IPS-15b (cell line): Measurements from ENCODE around the gene BEND6.
A peak's percentile ranks its signal among the peaks of the same experiment; 100 is the strongest.
"Not testable (repeated sequence)": the region's sequence is repeated elsewhere in the genome, so short reads cannot be mapped to it uniquely, and the experiment has no call there.

Experiments used
- H3K27me3 ChIP-seq: one replicate; pipeline ENCODE4 v1.6.1; 2013; ENCODE audit warnings: low read length; ENCODE audit not compliant: control insufficient read depth, insufficient read depth
- H3K36me3 ChIP-seq: one replicate; pipeline ENCODE4 v1.6.1; 2013; ENCODE audit warnings: low read length; ENCODE audit not compliant: control insufficient read depth, insufficient read depth
- H3K4me1 ChIP-seq: one replicate; pipeline ENCODE4 v1.6.1; 2013; ENCODE audit warnings: mild to moderate bottlenecking, low read length; ENCODE audit not compliant: control insufficient read depth, insufficient read depth
- H3K4me3 ChIP-seq: one replicate; pipeline ENCODE4 v1.5.1; 2013; ENCODE audit warnings: low read depth, low read length
- H3K9ac ChIP-seq: one replicate; pipeline ENCODE4 v1.6.1; 2013; ENCODE audit warnings: low read depth, mild to moderate bottlenecking, low read length
- H3K9me3 ChIP-seq: one replicate; pipeline ENCODE4 v1.6.1; 2013; ENCODE audit warnings: mild to moderate bottlenecking, low read length; ENCODE audit not compliant: control insufficient read depth, insufficient read depth

BEND6 gene

GRCh38 chr6:57021086-57021720 lies 66.3 kb downstream of the BEND6 start:
- no peaks in the 10 kb centered on the region for H3K27me3 ChIP-seq
- H3K4me1 ChIP-seq: peaks cover 25% of the 10 kb centered on the region
- H3K9me3 ChIP-seq: no peaks in the 10 kb centered on the region
- H3K4me3 ChIP-seq: no peak overlapping the region
- no peaks in the 10 kb centered on the region for H3K36me3 ChIP-seq
- no peak overlapping the region for H3K9ac ChIP-seq

GRCh38 chr6:57024321-57024720 lies 69.4 kb downstream of the BEND6 start:
- peaks cover 29% of the 10 kb centered on the region for H3K4me1 ChIP-seq
- no peaks in the 10 kb centered on the region for H3K27me3 ChIP-seq
- H3K9ac ChIP-seq: no peak overlapping the region
- H3K9me3 ChIP-seq: no peaks in the 10 kb centered on the region
- H3K36me3 ChIP-seq: no peaks in the 10 kb centered on the region
- peak overlapping the region; percentile 3 for H3K4me3 ChIP-seq

- no peaks in the 10 kb centered on the region for H3K27me3 ChIP-seq
- H3K36me3 ChIP-seq: no peaks in the 10 kb centered on the region
- H3K9ac ChIP-seq: no peak overlapping the region
- H3K9me3 ChIP-seq: no peaks in the 10 kb centered on the region
- H3K4me3 ChIP-seq: peak overlapping the region; percentile 3
- H3K4me1 ChIP-seq: peaks cover 29% of the 10 kb centered on the region
Observed at GRCh38 chr6:57024775-57025174, 69.9 kb downstream of the BEND6 start.

- Histone ChIP-seq H3K27me3 (no peaks in the 10 kb centered on the region), H3K9ac (no peak overlapping the region), H3K4me3 (no peak overlapping the region), H3K4me1 (peaks cover 29% of the 10 kb centered on the region), H3K36me3 (no peaks in the 10 kb centered on the region), H3K9me3 (no peaks in the 10 kb centered on the region)
Observed at GRCh38 chr6:57026001-57026400, 71.1 kb downstream of the BEND6 start.

GRCh38 chr6:57027301-57027700 lies 72.4 kb downstream of the BEND6 start:
- no peak overlapping the region for H3K9ac ChIP-seq
- no peaks in the 10 kb centered on the region for H3K36me3 ChIP-seq
- no peaks in the 10 kb centered on the region for H3K9me3 ChIP-seq
- H3K27me3 ChIP-seq: no peaks in the 10 kb centered on the region
- peaks cover 25% of the 10 kb centered on the region for H3K4me1 ChIP-seq
- no peak overlapping the region for H3K4me3 ChIP-seq

GRCh38 chr6:57029213-57029612 lies 74.3 kb downstream of the BEND6 start:
- no peak overlapping the region for H3K4me3 ChIP-seq
- no peaks in the 10 kb centered on the region for H3K27me3 ChIP-seq
- H3K9ac ChIP-seq: no peak overlapping the region
- H3K4me1 ChIP-seq: peaks cover 19% of the 10 kb centered on the region
- H3K9me3 ChIP-seq: no peaks in the 10 kb centered on the region
- H3K36me3 ChIP-seq: no peaks in the 10 kb centered on the region

- Histone ChIP-seq H3K9ac (no peak overlapping the region), H3K4me3 (no peak overlapping the region), H3K4me1 (peaks cover 2% of the 10 kb centered on the region), H3K27me3 (no peaks in the 10 kb centered on the region), H3K9me3 (no peaks in the 10 kb centered on the region), H3K36me3 (no peaks in the 10 kb centered on the region)
Observed at GRCh38 chr6:57033228-57033627, 78.3 kb downstream of the BEND6 start.

GRCh38 chr6:57035549-57035948 lies 80.6 kb downstream of the BEND6 start:
- H3K4me3 ChIP-seq: no peak overlapping the region

GRCh38 chr6:57038906-57039305 lies 84.0 kb downstream of the BEND6 start:
- H3K4me1 ChIP-seq: no peaks in the 10 kb centered on the region
- no peaks in the 10 kb centered on the region for H3K27me3 ChIP-seq
- no peaks in the 10 kb centered on the region for H3K9me3 ChIP-seq
- H3K36me3 ChIP-seq: no peaks in the 10 kb centered on the region
- H3K4me3 ChIP-seq: no peak overlapping the region
- H3K9ac ChIP-seq: no peak overlapping the region

More at GRCh38 chr6:57035549-57035948, 80.6 kb downstream of the BEND6 start:
- Histone ChIP-seq H3K4me1 (no peaks in the 10 kb centered on the region), H3K9ac (no peak overlapping the region), H3K27me3 (no peaks in the 10 kb centered on the region), H3K9me3 (no peaks in the 10 kb centered on the region), H3K36me3 (no peaks in the 10 kb centered on the region)

GRCh38 chr6:57040011-57040410 lies 85.1 kb downstream of the BEND6 start:
- Histone ChIP-seq H3K27me3 (no peaks in the 10 kb centered on the region), H3K9me3 (no peaks in the 10 kb centered on the region), H3K9ac (no peak overlapping the region), H3K4me1 (no peaks in the 10 kb centered on the region), H3K36me3 (no peaks in the 10 kb centered on the region), H3K4me3 (no peak overlapping the region)

- H3K27me3 ChIP-seq, H3K4me3 ChIP-seq, H3K9me3 ChIP-seq, H3K36me3 ChIP-seq, H3K4me1 ChIP-seq, H3K9ac ChIP-seq: not testable (repeated sequence)
Observed at GRCh38 chr6:57044061-57044460, 89.2 kb downstream of the BEND6 start.

- H3K36me3 ChIP-seq: no peaks in the 10 kb centered on the region
- no peak overlapping the region for H3K4me3 ChIP-seq
Observed at GRCh38 chr6:57044568-57044967, 89.7 kb downstream of the BEND6 start.

More at GRCh38 chr6:57044568-57044967, 89.7 kb downstream of the BEND6 start:
- Histone ChIP-seq H3K9me3 (no peaks in the 10 kb centered on the region), H3K27me3 (no peaks in the 10 kb centered on the region), H3K4me1 (peaks cover 9% of the 10 kb centered on the region), H3K9ac (no peak overlapping the region)
